Spleen (tissue), 7 donors: Measurements from ENCODE around the gene CTSE.

Experiments
- POLR2A ChIP-seq, 3 donors: fragments of 450-650 bp; IDR thresholded peaks; one replicate each; pipeline ENCODE4 v1.5.1; 2017; ENCODE audit warnings: antibody characterized with exemption in 3 of 3, mild to moderate bottlenecking in 1 of 3
- POLR2AphosphoS5 ChIP-seq, 3 donors: sonication (generic); formaldehyde crosslinking; IDR thresholded peaks; one replicate each; pipeline ENCODE4 v1.5.1; 2017; ENCODE audit warnings: antibody characterized with exemption in 3 of 3
- TF ChIP-seq, protein P1 (sequence below), 11 experiments: fragments of 200-600 bp in 7 of 11; fragments of 450-650 bp in 4 of 11; sonication (generic) in 4 of 11; IDR thresholded peaks in 8 of 11; conservative IDR thresholded peaks in 3 of 11; 1 replicate in 7 of 11; 2 replicates in 4 of 11; pipeline versions ENCODE4 v1.4.0 to v1.8.0; 2016 to 2021; ENCODE audit warnings: antibody characterized with exemption in 11 of 11, inconsistent platforms in 4 of 11, mild to moderate bottlenecking in 1 of 11
- donor health status: DM: no; HTN: no; CAD: no; lungs with moderate emphysema.
- donor health status: DM: no; HTN: no; CAD: no.
- donor health status: DM: no; HTN: no; CAD: no.

DNA sequence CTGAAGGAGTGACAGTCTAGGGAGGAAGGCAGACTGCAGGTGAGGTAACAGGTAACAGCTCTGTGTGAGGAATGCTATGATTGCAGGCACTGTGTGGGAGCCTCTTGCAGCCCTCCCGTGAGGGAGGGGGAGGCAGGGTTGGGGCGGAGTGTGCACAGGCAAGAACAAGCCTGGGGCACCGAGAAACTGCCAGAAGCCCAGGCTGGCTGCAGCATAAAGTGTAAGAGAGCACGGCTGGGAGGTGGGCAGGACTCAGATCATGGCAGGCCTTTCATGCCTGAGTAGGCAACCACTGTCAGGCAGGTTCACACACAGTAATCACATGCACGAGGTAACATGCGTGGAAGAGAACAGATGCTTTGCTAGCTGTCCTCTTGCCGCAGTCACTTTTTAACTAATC lies 17.9 kb upstream of the CTSE start:
- TF ChIP-seq POLR2A (IDR thresholded peaks at IDR 0.05): no peak
- TF ChIP-seq, protein P1, sequence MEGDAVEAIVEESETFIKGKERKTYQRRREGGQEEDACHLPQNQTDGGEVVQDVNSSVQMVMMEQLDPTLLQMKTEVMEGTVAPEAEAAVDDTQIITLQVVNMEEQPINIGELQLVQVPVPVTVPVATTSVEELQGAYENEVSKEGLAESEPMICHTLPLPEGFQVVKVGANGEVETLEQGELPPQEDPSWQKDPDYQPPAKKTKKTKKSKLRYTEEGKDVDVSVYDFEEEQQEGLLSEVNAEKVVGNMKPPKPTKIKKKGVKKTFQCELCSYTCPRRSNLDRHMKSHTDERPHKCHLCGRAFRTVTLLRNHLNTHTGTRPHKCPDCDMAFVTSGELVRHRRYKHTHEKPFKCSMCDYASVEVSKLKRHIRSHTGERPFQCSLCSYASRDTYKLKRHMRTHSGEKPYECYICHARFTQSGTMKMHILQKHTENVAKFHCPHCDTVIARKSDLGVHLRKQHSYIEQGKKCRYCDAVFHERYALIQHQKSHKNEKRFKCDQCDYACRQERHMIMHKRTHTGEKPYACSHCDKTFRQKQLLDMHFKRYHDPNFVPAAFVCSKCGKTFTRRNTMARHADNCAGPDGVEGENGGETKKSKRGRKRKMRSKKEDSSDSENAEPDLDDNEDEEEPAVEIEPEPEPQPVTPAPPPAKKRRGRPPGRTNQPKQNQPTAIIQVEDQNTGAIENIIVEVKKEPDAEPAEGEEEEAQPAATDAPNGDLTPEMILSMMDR (IDR thresholded peaks at IDR 0.05 in 8 of 11, conservative IDR thresholded peaks at IDR 0.05 in 3 of 11): no peak
- peak; percentile 46 to 72 (median 56) for TF ChIP-seq POLR2AphosphoS5 (IDR thresholded peaks at IDR 0.05)
